ENCODE results near the gene TNS3. TPM values are rescaled to one million over a fixed set of nuclear protein-coding genes. Genes with fewer than 3 reads are reported as not detected.

Gene TNS3
- total RNA-seq, 1 experiment from 2014 or later, result 9.5 TPM

- Histone ChIP-seq H2BK15ac (ENCODE audit: low read depth, low read length) (no peak overlapping the region), H3K9me3 (ENCODE audit: control insufficient read depth, low read depth, low read length) (no peaks in the 10 kb centered on the region), H2AK5ac (ENCODE audit: insufficient read length, low read length) (no peak overlapping the region), H3K27me3 (ENCODE audit: insufficient read depth, low read length) (no peaks in the 10 kb centered on the region), H3T11ph (ENCODE audit: low read length) (no peak overlapping the region), H3K79me2 (ENCODE audit: insufficient read depth, low read length) (no peaks in the 10 kb centered on the region), H2BK5ac (ENCODE audit: insufficient read length, low read length) (no peak overlapping the region), H3K23ac (ENCODE audit: insufficient read length, low read depth, low read length) (no peak overlapping the region), H3K27ac (ENCODE audit: insufficient read length, low read depth, low read length) (no peak overlapping the region), H4K91ac (ENCODE audit: insufficient read length, low read depth, low read length) (no peak overlapping the region), H3K4me2 (ENCODE audit: insufficient read depth, insufficient read length, low read length) (no peak overlapping the region), H3K18ac (ENCODE audit: insufficient read length, low read depth, low read length) (no peak overlapping the region), H4K8ac (replicated peaks; ENCODE audit: insufficient read length, low read depth, low read length) (no peak overlapping the region), H2AFZ (ENCODE audit: low read length) (no peak overlapping the region), H2BK12ac (ENCODE audit: insufficient read length, low read depth, low read length) (no peak overlapping the region), H3K14ac (ENCODE audit: insufficient read depth, low read length) (no peak overlapping the region), H3K23me2 (ENCODE audit: insufficient read length, low read depth, low read length, poor library complexity, severe bottlenecking) (no peaks in the 10 kb centered on the region), H3K79me1 (ENCODE audit: insufficient read depth, low read depth, low read length, poor library complexity, severe bottlenecking) (no peaks in the 10 kb centered on the region), H4K20me1 (ENCODE audit: control insufficient read depth, insufficient read depth, insufficient read length) (no peaks in the 10 kb centered on the region), H2BK120ac (ENCODE audit: low read depth, low read length, poor library complexity, severe bottlenecking) (no peak overlapping the region), H3K4ac (ENCODE audit: low read depth, low read length) (no peak overlapping the region), H4K5ac (ENCODE audit: insufficient read length, low read depth, low read length) (no peak overlapping the region), H3K9ac (ENCODE audit: extremely low read depth, insufficient read length, low read length) (no peak overlapping the region), H2BK20ac (ENCODE audit: low read depth, low read length, poor library complexity, severe bottlenecking) (no peak overlapping the region), H3K56ac (ENCODE audit: insufficient read length, low read depth, low read length) (no peak overlapping the region), H3K4me1 (ENCODE audit: insufficient read depth, low read length) (no peaks in the 10 kb centered on the region)
- no CpG with 5 or more reads among the region's 4 CpGs for WGBS (ENCODE audit: extremely low coverage, insufficient read length, low lambda C conversion rate)
- Mint-ChIP-seq H3K9me3 (no peaks in the 10 kb centered on the region), H3K27me3 (ENCODE audit: low read depth) (no peaks in the 10 kb centered on the region), H3K27ac (peak overlapping the region in 2 of 3 experiments; percentile 1 to 8; a peak in 1 of 7 replicates), H3K36me3 (ENCODE audit: insufficient read depth in 1 of 3, low read depth in 3 of 3) (peaks cover 9 to 15% (median 14%) of the 10 kb centered on the region in 3 experiments; a peak in 6 of 7 replicates), H3K4me3 (no peak overlapping the region), H3K4me1 (no peaks in the 10 kb centered on the region)
- no peak for TF ChIP-seq CTCF (conservative IDR thresholded peaks at IDR 0.05)
- DNase-seq, result no peak
These were observed 301.8 kb downstream of the TNS3 start for GRCh38 chr7:47280114-47280513.
